Panc1 (cell line): ENCODE results near the gene PLA2G12B. TPM values are rescaled to one million over a fixed set of nuclear protein-coding genes. Genes with fewer than 3 reads are reported as not detected.
"Not testable (repeated sequence)": the region's sequence is repeated elsewhere in the genome, so short reads cannot be mapped to it uniquely, and the experiment has no call there.

Experiments used
- ATAC-seq: fragments of 200-7000 bp; cut with Tn5 transposase; 2 replicates; pipeline ENCODE4 v1.9.1; 2020; ENCODE audit warnings: mild to moderate bottlenecking, moderate library complexity
- BruUV-seq: library from RNA; stranded (reverse); fragments of 400-500 nt; replicated peaks from 2 replicates; lab custom pipeline; 2021; lab: Mats Ljungman, UMichigan
- CTCF ChIA-PET: fragments of 300-600 bp; sonication (Branson Sonifier 250); formaldehyde crosslinking; loops from one replicate; lab custom pipeline; 2022; ENCODE audit warnings: antibody characterized with exemption; lab: Charles Lee
- POLR2A ChIA-PET: fragments of 300-600 bp; sonication (Branson Sonifier 250); formaldehyde crosslinking; loops from one replicate; lab custom pipeline; 2022; ENCODE audit warnings: antibody characterized with exemption; lab: Charles Lee
- DNase-seq: peaks from one replicate; pipeline ENCODE4 v3.0.0-alpha.2; 2010; ENCODE audit warnings: low read depth, low spot score
- H3K27ac ChIP-seq: 2 replicates; pipeline ENCODE4 v1.5.1; 2011; ENCODE audit warnings: mild to moderate bottlenecking, low read length, inconsistent platforms
- H3K27me3 ChIP-seq: fragments of 200-500 bp; sonication (Bioruptor generic); 2 replicates; pipeline ENCODE4 v1.6.0; 2014; ENCODE audit warnings: low read length, inconsistent platforms; ENCODE audit not compliant: control insufficient read depth, insufficient read depth
- H3K36me3 ChIP-seq: fragments of 200-500 bp; sonication (Bioruptor generic); 2 replicates; pipeline ENCODE4 v1.5.1; 2014; ENCODE audit warnings: inconsistent platforms, mild to moderate bottlenecking, low read length, moderate library complexity; ENCODE audit not compliant: control insufficient read depth, insufficient read depth
- H3K4me1 ChIP-seq: 2 replicates; pipeline ENCODE4 v1.5.1; 2011; ENCODE audit warnings: inconsistent platforms, mild to moderate bottlenecking, low read length, moderate library complexity; ENCODE audit not compliant: control insufficient read depth, insufficient read depth
- H3K4me3 ChIP-seq, 2 experiments: 2 replicates each; pipeline ENCODE4 v1.5.1; 2011 to 2012; ENCODE audit warnings: low read depth in 2 of 2, low read length in 2 of 2, mild to moderate bottlenecking in 2 of 2, inconsistent platforms in 1 of 2, moderate library complexity in 1 of 2
- H3K9me3 ChIP-seq: fragments of 200-500 bp; sonication (Bioruptor generic); 2 replicates; pipeline ENCODE4 v1.5.1; 2014; ENCODE audit warnings: low read depth, mild to moderate bottlenecking, inconsistent platforms, low read length, moderate library complexity; ENCODE audit not compliant: control insufficient read depth, insufficient read depth
- CTCF ChIP-seq: fragments of 450-650 bp; IDR thresholded peaks from 2 replicates; pipeline ENCODE4 v1.5.1; 2017; ENCODE audit warnings: mild to moderate bottlenecking
- POLR2AphosphoS5 ChIP-seq: IDR thresholded peaks from 2 replicates; pipeline ENCODE4 v1.6.1; 2012; ENCODE audit warnings: mild to moderate bottlenecking, low read depth, low read length, moderate library complexity
- SIN3A ChIP-seq: IDR thresholded peaks from 2 replicates; pipeline ENCODE4 v1.6.1; 2012; ENCODE audit warnings: low read depth, mild to moderate bottlenecking, low read length, moderate library complexity, borderline replicate concordance; ENCODE audit not compliant: insufficient read depth
- TCF7L2 ChIP-seq: IDR thresholded peaks from 2 replicates; pipeline ENCODE4 v1.6.1; 2011; ENCODE audit warnings: mild to moderate bottlenecking, low read depth, low read length, inconsistent platforms
- in situ Hi-C: cut with HindIII; loops from 2 replicates; pipeline ENCODE4 v1.10.0; 2016; ENCODE audit warnings: low sequenced_read_pairs, low pct_unique_long_range_greater_than_20kb
- intact Hi-C: fragments of 100-400 bp; cut with micrococcal nuclease; formaldehyde crosslinking; loops from one replicate; pipeline ENCODE4 v1.10.0; 2022; ENCODE audit not compliant: unreplicated experiment
- total RNA-seq: library from RNA; stranded (reverse); gene quantifications from one replicate; pipeline ENCODE4 v1.2.1, GENCODE V29; 2021; ENCODE audit not compliant: unreplicated experiment
- TF ChIP-seq, protein P1 (sequence below), 2 experiments: IDR thresholded peaks; 2 replicates each; pipeline ENCODE4 v1.6.1; 2011 to 2012; ENCODE audit warnings: low read depth in 2 of 2, control low read depth in 1 of 2, low read length in 1 of 2, mild to moderate bottlenecking in 1 of 2, moderate library complexity in 1 of 2; ENCODE audit not compliant: insufficient read depth in 1 of 2

PLA2G12B gene
- total RNA-seq, 1 experiment from 2014 or later: not detected

DNA sequence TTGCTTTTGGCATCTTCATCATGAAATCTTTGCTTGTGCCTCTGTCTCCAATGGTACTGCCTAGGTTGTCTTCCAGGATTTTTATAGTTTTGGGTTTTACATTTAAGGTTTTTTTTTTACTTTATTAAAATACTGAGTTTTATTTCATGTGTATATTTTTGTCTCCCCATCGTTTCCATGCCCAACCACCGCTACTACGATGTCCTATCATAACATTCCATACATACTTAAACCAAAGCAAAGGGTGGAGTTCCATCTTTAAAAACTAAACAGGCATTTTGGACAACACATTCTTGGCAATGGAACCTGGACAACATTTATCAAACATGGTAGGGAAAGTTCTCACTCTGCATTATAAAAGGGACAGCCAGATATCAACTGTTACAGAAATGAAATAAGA, 37.4 kb downstream of the PLA2G12B start:
- H3K36me3 ChIP-seq, H3K9me3 ChIP-seq, H3K27ac ChIP-seq, DNase-seq, H3K4me3 ChIP-seq, BruUV-seq, intact Hi-C loops, in situ Hi-C loops, CTCF ChIA-PET, ATAC-seq, H3K4me1 ChIP-seq, H3K27me3 ChIP-seq: not testable (repeated sequence)
- POLR2A ChIA-PET: interaction anchor here (0.7 kb wide), 1 partner anchor 20 kb away, joined by 3 read pairs; no protein-coding TSS in a partner anchor

DNA sequence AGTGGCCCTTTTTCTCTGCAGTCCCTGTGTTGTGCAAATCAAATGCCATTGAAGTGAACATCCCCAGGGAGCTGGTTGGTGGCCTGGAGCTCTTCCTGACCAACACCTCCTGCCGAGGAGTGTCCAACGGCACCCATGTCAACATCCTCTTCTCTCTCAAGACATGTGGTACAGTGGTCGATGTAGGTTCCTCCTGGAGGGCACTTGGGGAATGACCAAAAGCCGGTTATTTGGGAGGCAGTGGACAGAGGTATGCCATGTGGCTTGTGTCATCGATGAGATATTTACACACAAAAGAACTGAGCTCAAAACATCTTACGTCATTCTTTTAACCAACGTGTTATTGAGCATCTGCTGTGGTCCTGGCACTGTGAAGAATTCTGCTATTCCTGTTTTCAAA, 41.3 kb downstream of the PLA2G12B start:
- DNase-seq (no peak), ATAC-seq (no peak)
- POLR2A ChIA-PET: interaction anchor here (0.6 kb wide), 1 partner anchor 429 kb away, joined by 5 read pairs; no protein-coding TSS in a partner anchor
- in situ Hi-C loops: no loop called here
- CTCF ChIA-PET: no interaction called here
- BruUV-seq: no TSS peak
- Histone ChIP-seq H3K4me1 (no peaks in the 10 kb centered on the region), H3K9me3 (no peaks in the 10 kb centered on the region), H3K27ac (no peak overlapping the region), H3K36me3 (no peaks in the 10 kb centered on the region), H3K4me3 (no peak overlapping the region), H3K27me3 (no peaks in the 10 kb centered on the region)
- intact Hi-C loops: no loop called here
- TF ChIP-seq, protein P1, sequence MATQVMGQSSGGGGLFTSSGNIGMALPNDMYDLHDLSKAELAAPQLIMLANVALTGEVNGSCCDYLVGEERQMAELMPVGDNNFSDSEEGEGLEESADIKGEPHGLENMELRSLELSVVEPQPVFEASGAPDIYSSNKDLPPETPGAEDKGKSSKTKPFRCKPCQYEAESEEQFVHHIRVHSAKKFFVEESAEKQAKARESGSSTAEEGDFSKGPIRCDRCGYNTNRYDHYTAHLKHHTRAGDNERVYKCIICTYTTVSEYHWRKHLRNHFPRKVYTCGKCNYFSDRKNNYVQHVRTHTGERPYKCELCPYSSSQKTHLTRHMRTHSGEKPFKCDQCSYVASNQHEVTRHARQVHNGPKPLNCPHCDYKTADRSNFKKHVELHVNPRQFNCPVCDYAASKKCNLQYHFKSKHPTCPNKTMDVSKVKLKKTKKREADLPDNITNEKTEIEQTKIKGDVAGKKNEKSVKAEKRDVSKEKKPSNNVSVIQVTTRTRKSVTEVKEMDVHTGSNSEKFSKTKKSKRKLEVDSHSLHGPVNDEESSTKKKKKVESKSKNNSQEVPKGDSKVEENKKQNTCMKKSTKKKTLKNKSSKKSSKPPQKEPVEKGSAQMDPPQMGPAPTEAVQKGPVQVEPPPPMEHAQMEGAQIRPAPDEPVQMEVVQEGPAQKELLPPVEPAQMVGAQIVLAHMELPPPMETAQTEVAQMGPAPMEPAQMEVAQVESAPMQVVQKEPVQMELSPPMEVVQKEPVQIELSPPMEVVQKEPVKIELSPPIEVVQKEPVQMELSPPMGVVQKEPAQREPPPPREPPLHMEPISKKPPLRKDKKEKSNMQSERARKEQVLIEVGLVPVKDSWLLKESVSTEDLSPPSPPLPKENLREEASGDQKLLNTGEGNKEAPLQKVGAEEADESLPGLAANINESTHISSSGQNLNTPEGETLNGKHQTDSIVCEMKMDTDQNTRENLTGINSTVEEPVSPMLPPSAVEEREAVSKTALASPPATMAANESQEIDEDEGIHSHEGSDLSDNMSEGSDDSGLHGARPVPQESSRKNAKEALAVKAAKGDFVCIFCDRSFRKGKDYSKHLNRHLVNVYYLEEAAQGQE (IDR thresholded peaks at IDR 0.05; ENCODE audit: insufficient read depth in 1 of 2, low read depth in 2 of 2, low read length in 1 of 2): no peak
- TF ChIP-seq SIN3A (no peak), TCF7L2 (no peak), CTCF (no peak), POLR2AphosphoS5 (no peak)

DNA sequence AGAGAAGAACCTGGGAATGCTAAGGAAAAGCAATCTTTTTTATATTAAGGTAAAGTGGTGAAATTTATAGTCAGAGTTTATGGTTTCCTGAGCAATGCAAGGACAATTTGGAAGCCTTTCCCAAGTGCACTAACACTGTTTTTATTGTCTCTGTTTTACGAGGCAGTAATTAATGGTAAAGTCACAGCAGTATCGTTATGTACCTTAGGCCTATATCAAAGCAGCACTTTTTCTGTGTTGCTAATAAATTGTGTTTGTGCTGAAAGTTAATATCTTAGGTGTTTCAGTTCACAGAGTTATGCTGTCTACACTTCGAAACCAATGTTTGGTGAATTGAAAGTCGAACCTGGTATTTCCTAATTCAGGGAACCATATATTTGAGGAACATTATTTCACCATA, 41.9 kb downstream of the PLA2G12B start:
- no peaks in the 10 kb centered on the region for H3K27me3 ChIP-seq
- H3K4me3 ChIP-seq: no peak overlapping the region
- no peaks in the 10 kb centered on the region for H3K4me1 ChIP-seq
- H3K27ac ChIP-seq: no peak overlapping the region
- in situ Hi-C loops (no loop called here), intact Hi-C loops (no loop called here)
- no TSS peak for BruUV-seq
- ChIA-PET POLR2A (interaction anchor here (0.6 kb wide), 2 partner anchors 124 to 429 kb away, joined by 5 to 17 read pairs; no protein-coding TSS in a partner anchor), CTCF (no interaction called here)
- DNase-seq: no peak
- no peaks in the 10 kb centered on the region for H3K36me3 ChIP-seq
- TF ChIP-seq SIN3A (no peak), CTCF (no peak), POLR2AphosphoS5 (no peak), TCF7L2 (peak; percentile 60; the same call in 1 of the 2 replicates)
- TF ChIP-seq, protein P1 (IDR thresholded peaks at IDR 0.05; ENCODE audit: insufficient read depth in 1 of 2, low read depth in 2 of 2, low read length in 1 of 2): no peak
- no peaks in the 10 kb centered on the region for H3K9me3 ChIP-seq
- ATAC-seq: no peak
